ENCODE data around the gene VSIR.

VSIR gene

GRCh38 chr10:71801361-71801760, 28.0 kb upstream of the VSIR start:
- Histone ChIP-seq H3K36me3 (ENCODE audit: insufficient read depth, low read length) (no peaks in the 10 kb centered on the region), H3K4me2 (ENCODE audit: insufficient read depth, low read length) (no peak overlapping the region), H3K79me2 (ENCODE audit: insufficient read depth, low read length) (no peaks in the 10 kb centered on the region), H3K9me3 (ENCODE audit: insufficient read depth, low read length, severe bottlenecking) (no peaks in the 10 kb centered on the region), H3K9ac (ENCODE audit: low read depth, low read length) (no peak overlapping the region), H3K4me1 (ENCODE audit: insufficient read depth, low read length) (no peaks in the 10 kb centered on the region), H4K20me1 (ENCODE audit: insufficient read depth, low read length) (no peaks in the 10 kb centered on the region), H3K27me3 (ENCODE audit: insufficient read depth, low read length, poor library complexity) (no peaks in the 10 kb centered on the region), H3K4me3 (ENCODE audit: low read depth in 1 of 2, low read length in 2 of 2) (no peak overlapping the region), H3K27ac (ENCODE audit: low read length) (no peak overlapping the region), H2AFZ (ENCODE audit: low read depth, low read length) (no peak overlapping the region)
- ATAC-seq (ENCODE audit: insufficient read depth, low read depth) (no peak), DNase-seq (no peak)
- TF ChIP-seq, protein P1, sequence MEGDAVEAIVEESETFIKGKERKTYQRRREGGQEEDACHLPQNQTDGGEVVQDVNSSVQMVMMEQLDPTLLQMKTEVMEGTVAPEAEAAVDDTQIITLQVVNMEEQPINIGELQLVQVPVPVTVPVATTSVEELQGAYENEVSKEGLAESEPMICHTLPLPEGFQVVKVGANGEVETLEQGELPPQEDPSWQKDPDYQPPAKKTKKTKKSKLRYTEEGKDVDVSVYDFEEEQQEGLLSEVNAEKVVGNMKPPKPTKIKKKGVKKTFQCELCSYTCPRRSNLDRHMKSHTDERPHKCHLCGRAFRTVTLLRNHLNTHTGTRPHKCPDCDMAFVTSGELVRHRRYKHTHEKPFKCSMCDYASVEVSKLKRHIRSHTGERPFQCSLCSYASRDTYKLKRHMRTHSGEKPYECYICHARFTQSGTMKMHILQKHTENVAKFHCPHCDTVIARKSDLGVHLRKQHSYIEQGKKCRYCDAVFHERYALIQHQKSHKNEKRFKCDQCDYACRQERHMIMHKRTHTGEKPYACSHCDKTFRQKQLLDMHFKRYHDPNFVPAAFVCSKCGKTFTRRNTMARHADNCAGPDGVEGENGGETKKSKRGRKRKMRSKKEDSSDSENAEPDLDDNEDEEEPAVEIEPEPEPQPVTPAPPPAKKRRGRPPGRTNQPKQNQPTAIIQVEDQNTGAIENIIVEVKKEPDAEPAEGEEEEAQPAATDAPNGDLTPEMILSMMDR (IDR thresholded peaks at IDR 0.05; ENCODE audit: borderline replicate concordance, extremely low read depth, low read length, poor library complexity, severe bottlenecking): no peak
- TF ChIP-seq EZH2 (IDR thresholded peaks at IDR 0.05; ENCODE audit: borderline replicate concordance, low read depth, low read length, severe bottlenecking): no peak

DNA sequence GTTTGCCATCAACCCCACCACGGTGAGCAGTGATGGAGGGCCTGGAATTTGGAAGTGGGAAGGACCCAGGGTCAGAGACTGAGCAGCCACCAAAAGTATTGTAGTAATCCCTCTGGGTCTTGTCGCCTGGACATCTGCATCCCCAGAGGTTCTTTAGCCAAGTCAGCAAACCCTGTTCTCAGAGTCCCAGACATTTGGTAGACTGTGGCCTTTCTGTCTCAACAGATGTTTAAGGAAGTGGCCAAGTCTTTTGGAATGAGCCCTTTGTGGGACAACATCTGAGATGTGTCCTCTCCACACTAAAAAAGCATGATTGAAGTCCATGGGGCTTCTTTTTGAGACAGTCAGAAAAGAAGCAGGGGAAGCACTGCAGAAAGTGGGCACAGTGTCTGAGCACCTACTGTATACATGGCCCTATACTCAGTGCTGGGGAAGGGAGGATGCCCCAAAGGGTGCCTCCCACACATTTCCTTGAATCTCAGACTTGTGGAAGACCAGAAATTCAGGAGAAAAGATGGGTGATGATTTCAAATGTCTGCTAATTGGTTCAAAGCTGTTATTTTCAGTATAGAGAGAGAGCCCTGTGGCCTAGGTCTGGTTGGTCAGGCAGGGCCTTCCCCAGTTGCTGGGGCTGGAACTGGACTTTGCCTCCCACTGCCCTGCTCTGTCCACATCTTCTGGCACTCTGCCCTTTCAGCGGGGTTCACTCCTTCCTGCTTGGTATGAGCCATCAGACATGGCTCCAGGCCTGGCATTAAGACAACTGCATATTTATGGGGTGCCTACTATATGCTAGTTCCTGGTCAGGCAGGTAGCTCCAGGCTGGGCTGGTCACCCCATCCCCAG, 26.5 kb upstream of the VSIR start:
- H3K4me1 ChIP-seq (ENCODE audit: insufficient read depth, low read length): no peaks in the 10 kb centered on the region
- no peak overlapping the region for H3K4me3 ChIP-seq (ENCODE audit: low read depth in 1 of 2, low read length in 2 of 2)
- ATAC-seq (ENCODE audit: insufficient read depth, low read depth) (no peak), DNase-seq (no peak)
- no peak overlapping the region for H3K4me2 ChIP-seq (ENCODE audit: insufficient read depth, low read length)
- no peak for TF ChIP-seq EZH2 (IDR thresholded peaks at IDR 0.05; ENCODE audit: borderline replicate concordance, low read depth, low read length, severe bottlenecking)
- TF ChIP-seq, protein P1 (IDR thresholded peaks at IDR 0.05; ENCODE audit: borderline replicate concordance, extremely low read depth, low read length, poor library complexity, severe bottlenecking): no peak
- no peaks in the 10 kb centered on the region for H3K27me3 ChIP-seq (ENCODE audit: insufficient read depth, low read length, poor library complexity)
- H3K79me2 ChIP-seq (ENCODE audit: insufficient read depth, low read length): no peaks in the 10 kb centered on the region
- H2AFZ ChIP-seq (ENCODE audit: low read depth, low read length): no peak overlapping the region
- no peaks in the 10 kb centered on the region for H4K20me1 ChIP-seq (ENCODE audit: insufficient read depth, low read length)
- H3K36me3 ChIP-seq (ENCODE audit: insufficient read depth, low read length): no peaks in the 10 kb centered on the region
- H3K9ac ChIP-seq (ENCODE audit: low read depth, low read length): no peak overlapping the region
- H3K27ac ChIP-seq (ENCODE audit: low read length): no peak overlapping the region
- no peaks in the 10 kb centered on the region for H3K9me3 ChIP-seq (ENCODE audit: insufficient read depth, low read length, severe bottlenecking)

- H3K27me3 ChIP-seq (ENCODE audit: insufficient read depth, low read length, poor library complexity): no peaks in the 10 kb centered on the region
- no peak overlapping the region for H3K27ac ChIP-seq (ENCODE audit: low read length)
- no peaks in the 10 kb centered on the region for H3K36me3 ChIP-seq (ENCODE audit: insufficient read depth, low read length)
- no peak for TF ChIP-seq EZH2 (IDR thresholded peaks at IDR 0.05; ENCODE audit: borderline replicate concordance, low read depth, low read length, severe bottlenecking)
- TF ChIP-seq, protein P1 (IDR thresholded peaks at IDR 0.05; ENCODE audit: borderline replicate concordance, extremely low read depth, low read length, poor library complexity, severe bottlenecking): no peak
- H3K79me2 ChIP-seq (ENCODE audit: insufficient read depth, low read length): no peaks in the 10 kb centered on the region
- no peak overlapping the region for H3K9ac ChIP-seq (ENCODE audit: low read depth, low read length)
- H2AFZ ChIP-seq (ENCODE audit: low read depth, low read length): no peak overlapping the region
- no peaks in the 10 kb centered on the region for H3K4me1 ChIP-seq (ENCODE audit: insufficient read depth, low read length)
- DNase-seq: no peak
- H3K4me3 ChIP-seq (ENCODE audit: low read depth in 1 of 2, low read length in 2 of 2): no peak overlapping the region
- no peak for ATAC-seq (ENCODE audit: insufficient read depth, low read depth)
- H4K20me1 ChIP-seq (ENCODE audit: insufficient read depth, low read length): no peaks in the 10 kb centered on the region
- H3K9me3 ChIP-seq (ENCODE audit: insufficient read depth, low read length, severe bottlenecking): no peaks in the 10 kb centered on the region
- no peak overlapping the region for H3K4me2 ChIP-seq (ENCODE audit: insufficient read depth, low read length)
These were observed 25.8 kb upstream of the VSIR start for GRCh38 chr10:71799112-71799511.

Measured in DND-41 (cell line).